HUES6 (cell line): ENCODE measurements around the gene BEND6.
A peak's percentile ranks its signal among the peaks of the same experiment; 100 is the strongest.
"Not testable (repeated sequence)": the region's sequence is repeated elsewhere in the genome, so short reads cannot be mapped to it uniquely, and the experiment has no call there.

Experiments
- H3K27ac ChIP-seq: 2 replicates; pipeline ENCODE4 v1.7.0; 2013; ENCODE audit warnings: low read depth, mild to moderate bottlenecking, low read length, inconsistent platforms
- H3K27me3 ChIP-seq: 2 replicates; pipeline ENCODE4 v1.6.1; 2013; ENCODE audit warnings: low read length; ENCODE audit not compliant: control insufficient read depth, insufficient read depth
- H3K36me3 ChIP-seq: 2 replicates; pipeline ENCODE4 v1.6.1; 2013; ENCODE audit warnings: low read length; ENCODE audit not compliant: control insufficient read depth, insufficient read depth
- H3K4me1 ChIP-seq: 2 replicates; pipeline ENCODE4 v1.6.1; 2013; ENCODE audit warnings: low read length; ENCODE audit not compliant: control insufficient read depth, insufficient read depth
- H3K4me3 ChIP-seq: 2 replicates; pipeline ENCODE4 v1.5.1; 2013; ENCODE audit warnings: low read depth, low read length
- H3K9ac ChIP-seq: one replicate; pipeline ENCODE4 v1.6.1; 2013; ENCODE audit warnings: mild to moderate bottlenecking, low read length
- H3K9me3 ChIP-seq: 2 replicates; pipeline ENCODE4 v1.6.1; 2013; ENCODE audit warnings: low read depth, low read length; ENCODE audit not compliant: control insufficient read depth, insufficient read depth

The BEND6 gene

GRCh38 chr6:57008069-57008468, 53.2 kb downstream of the BEND6 start:
- H3K27ac ChIP-seq, H3K9ac ChIP-seq, H3K4me1 ChIP-seq, H3K27me3 ChIP-seq, H3K36me3 ChIP-seq, H3K9me3 ChIP-seq, H3K4me3 ChIP-seq: not testable (repeated sequence)

GRCh38 chr6:57013521-57013926, 58.6 kb downstream of the BEND6 start:
- Histone ChIP-seq H3K4me1 (no peaks in the 10 kb centered on the region; the same call in 1 of the 2 replicates), H3K9ac (no peak overlapping the region), H3K4me3 (no peak overlapping the region), H3K9me3 (no peaks in the 10 kb centered on the region), H3K36me3 (no peaks in the 10 kb centered on the region), H3K27ac (no peak overlapping the region), H3K27me3 (no peaks in the 10 kb centered on the region)

DNA sequence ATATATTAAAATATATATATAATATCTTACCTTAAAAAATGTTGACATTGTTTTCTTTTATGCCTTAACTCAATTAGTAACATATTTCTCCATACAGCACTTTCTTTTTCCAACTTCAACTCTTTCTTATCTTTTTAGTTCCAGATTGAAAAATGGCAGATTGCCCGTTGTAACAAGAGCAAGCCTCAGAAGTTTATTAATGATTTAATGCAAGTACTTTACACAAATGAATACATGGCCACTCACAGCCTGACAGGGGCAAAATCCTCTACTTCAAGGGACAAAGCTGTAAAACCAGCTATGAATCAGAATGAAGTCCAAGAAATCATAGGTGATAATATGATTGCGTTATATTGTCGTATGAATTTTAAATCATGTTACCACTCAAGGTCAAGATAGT, 62.2 kb downstream of the BEND6 start:
- no peaks in the 10 kb centered on the region for H3K36me3 ChIP-seq
- H3K27ac ChIP-seq: no peak overlapping the region
- H3K9ac ChIP-seq: no peak overlapping the region
- H3K4me1 ChIP-seq: peaks cover 4% of the 10 kb centered on the region
- no peaks in the 10 kb centered on the region for H3K9me3 ChIP-seq
- no peak overlapping the region for H3K4me3 ChIP-seq
- H3K27me3 ChIP-seq: no peaks in the 10 kb centered on the region

- Histone ChIP-seq H3K27ac (no peak overlapping the region), H3K4me3 (no peak overlapping the region), H3K36me3 (no peaks in the 10 kb centered on the region), H3K27me3 (no peaks in the 10 kb centered on the region), H3K9ac (no peak overlapping the region), H3K4me1 (peaks cover 5% of the 10 kb centered on the region), H3K9me3 (no peaks in the 10 kb centered on the region)
These were observed 62.9 kb downstream of the BEND6 start for GRCh38 chr6:57017841-57018240.

- H3K9me3 ChIP-seq: no peaks in the 10 kb centered on the region; the same call in 1 of the 2 replicates
- H3K27me3 ChIP-seq: no peaks in the 10 kb centered on the region
- no peaks in the 10 kb centered on the region for H3K36me3 ChIP-seq
- peaks cover 20% of the 10 kb centered on the region; the same call in 1 of the 2 replicates for H3K4me1 ChIP-seq
- no peak overlapping the region for H3K4me3 ChIP-seq
- no peak overlapping the region for H3K27ac ChIP-seq
- H3K9ac ChIP-seq: no peak overlapping the region
These were observed 64.5 kb downstream of the BEND6 start for GRCh38 chr6:57019434-57019833.

DNA sequence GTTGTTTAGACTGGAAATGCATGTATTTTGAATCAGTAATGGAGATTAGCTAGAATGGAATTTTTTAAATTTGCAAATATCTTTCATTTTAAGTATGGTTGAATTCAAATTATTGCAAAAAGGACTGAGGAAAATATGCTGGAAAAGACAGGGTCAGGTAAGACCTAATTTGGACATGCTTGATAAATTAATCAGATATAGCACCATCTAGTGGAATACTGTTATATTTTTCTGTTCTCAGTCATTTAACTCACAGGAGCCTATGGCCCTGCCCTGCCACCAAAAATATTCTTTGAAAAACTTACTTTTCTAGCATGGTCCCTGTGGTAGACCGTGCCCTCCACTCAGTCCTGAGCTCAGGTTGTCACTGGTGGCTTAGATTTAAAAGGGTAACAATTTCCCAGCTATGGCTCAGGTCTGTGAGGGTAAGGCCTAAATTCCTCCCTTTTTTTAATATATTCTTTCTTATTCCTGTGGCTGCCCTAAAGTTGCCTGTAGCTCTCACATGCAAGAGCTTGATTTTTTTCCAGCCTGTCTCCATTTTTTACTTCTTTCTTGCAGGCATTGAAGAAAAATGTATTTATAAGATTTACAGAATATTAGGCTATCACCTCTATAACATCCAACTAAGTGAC, 66.3 kb downstream of the BEND6 start:
- H3K36me3 ChIP-seq: no peaks in the 10 kb centered on the region

DNA sequence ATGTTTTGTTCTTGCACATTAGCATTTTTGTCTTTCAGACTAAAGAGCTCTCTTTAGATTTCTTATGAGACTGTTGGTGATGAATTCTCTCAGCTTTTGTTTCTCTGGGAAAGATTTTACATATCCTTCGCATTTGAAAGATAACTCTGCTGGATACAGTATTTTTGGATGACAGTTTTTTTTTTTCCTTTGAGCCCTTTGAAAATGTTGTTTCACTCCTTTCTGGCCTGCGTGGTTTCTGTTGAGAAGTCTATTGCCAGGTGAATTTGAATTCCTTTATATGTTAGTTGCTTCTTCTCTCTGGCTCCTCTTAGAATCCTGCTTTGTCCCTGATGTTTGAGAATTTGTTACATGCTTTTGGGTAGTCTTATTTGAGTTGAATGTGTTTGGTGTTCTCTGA, 69.4 kb downstream of the BEND6 start:
- H3K9me3 ChIP-seq: no peaks in the 10 kb centered on the region; the same call in 1 of the 2 replicates
- H3K27me3 ChIP-seq: no peaks in the 10 kb centered on the region
- H3K9ac ChIP-seq: peak overlapping the region; percentile 43
- H3K4me1 ChIP-seq: peaks cover 35% of the 10 kb centered on the region; the same call in 1 of the 2 replicates
- H3K27ac ChIP-seq: peak overlapping the region; percentile 86
- H3K4me3 ChIP-seq: no peak overlapping the region
- H3K36me3 ChIP-seq: no peaks in the 10 kb centered on the region

More for the DNA sequence above, 66.3 kb downstream of the BEND6 start:
- Histone ChIP-seq H3K9me3 (no peaks in the 10 kb centered on the region; the same call in 1 of the 2 replicates), H3K9ac (no peak overlapping the region), H3K27ac (no peak overlapping the region), H3K4me3 (no peak overlapping the region), H3K4me1 (peaks cover 30% of the 10 kb centered on the region; the same call in 1 of the 2 replicates), H3K27me3 (no peaks in the 10 kb centered on the region)

- Histone ChIP-seq H3K27me3 (no peaks in the 10 kb centered on the region), H3K9me3 (no peaks in the 10 kb centered on the region; the same call in 1 of the 2 replicates), H3K4me3 (no peak overlapping the region), H3K9ac (peak overlapping the region; percentile 43), H3K36me3 (no peaks in the 10 kb centered on the region), H3K27ac (peak overlapping the region; percentile 86), H3K4me1 (peaks cover 36% of the 10 kb centered on the region; the same call in 1 of the 2 replicates)
These were observed 69.9 kb downstream of the BEND6 start for GRCh38 chr6:57024775-57025174.

- Histone ChIP-seq H3K27me3 (no peaks in the 10 kb centered on the region), H3K9me3 (no peaks in the 10 kb centered on the region; the same call in 1 of the 2 replicates), H3K9ac (no peak overlapping the region), H3K27ac (no peak overlapping the region), H3K4me3 (no peak overlapping the region), H3K4me1 (peaks cover 36% of the 10 kb centered on the region; the same call in 1 of the 2 replicates), H3K36me3 (no peaks in the 10 kb centered on the region)
These were observed 71.1 kb downstream of the BEND6 start for GRCh38 chr6:57026001-57026400.

DNA sequence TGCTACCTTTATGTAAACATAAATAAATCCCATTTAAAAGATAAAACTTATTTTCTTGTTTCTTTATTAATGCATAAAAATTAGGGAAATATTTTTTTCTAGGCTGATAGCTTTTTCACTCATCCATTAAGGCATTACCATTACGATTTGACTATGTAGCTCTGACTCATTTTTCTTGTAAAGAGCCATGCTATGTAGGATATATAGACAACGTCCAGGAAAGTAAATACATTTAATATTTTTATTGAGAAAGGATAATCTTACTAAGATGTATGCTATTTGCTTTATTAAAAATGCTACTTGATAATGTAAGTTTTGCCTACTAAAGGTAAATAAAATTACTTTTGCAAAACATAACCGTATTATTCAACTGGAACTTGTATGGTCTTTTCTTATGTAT, 72.4 kb downstream of the BEND6 start:
- Histone ChIP-seq H3K9me3 (no peaks in the 10 kb centered on the region; the same call in 1 of the 2 replicates), H3K27ac (no peak overlapping the region), H3K9ac (no peak overlapping the region), H3K27me3 (no peaks in the 10 kb centered on the region), H3K36me3 (no peaks in the 10 kb centered on the region), H3K4me3 (no peak overlapping the region), H3K4me1 (peaks cover 37% of the 10 kb centered on the region; the same call in 1 of the 2 replicates)

- no peak overlapping the region for H3K9ac ChIP-seq
- peaks cover 24% of the 10 kb centered on the region; the same call in 1 of the 2 replicates for H3K4me1 ChIP-seq
- H3K27ac ChIP-seq: no peak overlapping the region
- H3K9me3 ChIP-seq: no peaks in the 10 kb centered on the region; the same call in 1 of the 2 replicates
- no peaks in the 10 kb centered on the region for H3K36me3 ChIP-seq
- no peak overlapping the region for H3K4me3 ChIP-seq
- no peaks in the 10 kb centered on the region for H3K27me3 ChIP-seq
These were observed 74.3 kb downstream of the BEND6 start for GRCh38 chr6:57029213-57029612.
